HuH-7.5 (cell line): ENCODE measurements around the gene RNF141.

Experiments
- DNase-seq: peaks from one replicate; pipeline ENCODE4 v3.0.0; 2011; ENCODE audit warnings: low spot score

The RNF141 gene, protein sequence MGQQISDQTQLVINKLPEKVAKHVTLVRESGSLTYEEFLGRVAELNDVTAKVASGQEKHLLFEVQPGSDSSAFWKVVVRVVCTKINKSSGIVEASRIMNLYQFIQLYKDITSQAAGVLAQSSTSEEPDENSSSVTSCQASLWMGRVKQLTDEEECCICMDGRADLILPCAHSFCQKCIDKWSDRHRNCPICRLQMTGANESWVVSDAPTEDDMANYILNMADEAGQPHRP

DNA sequence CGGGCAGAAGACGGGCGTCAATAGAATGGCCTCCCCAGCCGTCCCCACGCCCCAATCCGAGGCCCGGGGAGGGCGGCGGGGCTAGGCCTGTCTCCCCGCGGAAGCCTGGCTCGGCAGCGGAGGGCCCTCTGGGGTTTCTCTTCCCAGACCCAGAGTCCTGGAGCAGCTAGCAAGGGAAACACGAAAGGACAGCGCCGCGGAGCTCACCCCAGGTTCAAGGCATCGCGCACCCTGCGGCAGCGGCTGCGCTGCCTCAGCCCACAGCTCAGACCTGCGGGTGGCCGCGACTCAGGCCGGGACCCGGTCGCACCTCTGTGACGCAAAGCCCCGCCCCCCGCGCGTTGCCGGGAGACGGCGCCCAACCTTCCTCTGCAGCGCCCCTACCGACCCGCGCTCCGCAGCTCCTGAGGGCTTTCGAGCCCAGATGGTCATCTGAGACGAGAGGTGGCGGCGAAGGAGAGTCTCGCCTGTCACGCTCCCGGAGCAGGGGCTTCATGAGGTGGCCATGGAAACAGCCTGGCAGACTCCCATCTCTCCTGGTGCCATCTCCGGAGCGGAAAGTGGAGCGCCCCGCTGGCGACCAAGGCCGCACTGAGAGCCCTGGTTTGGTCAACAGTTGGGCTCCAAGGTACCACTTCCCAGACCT is at the start of gene RNF141:
Gene RNF141 (minus strand): TSS at position 273 of the 646 bp plus-strand sequence. CDS start 7,029 bp downstream, outside the sequence.
- DNase-seq, result peak; percentile 82

DNA sequence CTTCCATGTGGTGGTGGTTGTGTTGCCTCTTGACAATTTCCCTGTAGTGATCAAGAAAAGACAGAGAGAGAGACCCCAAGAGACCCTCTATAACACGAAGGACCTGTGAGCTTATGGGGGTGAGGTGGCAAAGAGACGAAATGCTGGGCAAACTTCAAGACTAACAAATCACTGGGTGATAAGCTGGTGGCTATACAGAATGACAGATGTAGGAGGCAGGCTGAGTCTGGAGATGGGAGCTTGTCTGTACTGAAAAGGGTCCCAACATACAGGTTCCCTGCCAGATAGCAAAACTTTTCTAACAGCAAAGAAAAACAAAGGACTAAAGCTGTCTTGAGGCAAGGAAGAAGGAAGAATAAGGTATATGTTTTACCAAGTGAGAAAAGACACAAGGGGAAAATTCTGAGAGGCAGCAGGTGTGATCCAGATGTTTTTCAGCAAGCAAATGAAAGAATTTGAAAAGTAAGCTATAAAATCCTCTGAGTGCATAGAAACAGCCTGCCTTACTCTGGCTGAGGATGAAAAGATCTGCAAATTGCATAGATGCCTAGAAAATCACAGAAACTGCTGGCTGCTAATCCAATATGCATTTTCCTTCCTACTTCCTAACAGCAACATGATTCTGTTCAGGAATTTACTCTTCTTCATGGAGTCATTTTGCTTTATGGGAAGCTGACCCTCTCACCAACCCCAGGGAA is 49.4 kb upstream of the RNF141 start:
- no peak for DNase-seq

DNA sequence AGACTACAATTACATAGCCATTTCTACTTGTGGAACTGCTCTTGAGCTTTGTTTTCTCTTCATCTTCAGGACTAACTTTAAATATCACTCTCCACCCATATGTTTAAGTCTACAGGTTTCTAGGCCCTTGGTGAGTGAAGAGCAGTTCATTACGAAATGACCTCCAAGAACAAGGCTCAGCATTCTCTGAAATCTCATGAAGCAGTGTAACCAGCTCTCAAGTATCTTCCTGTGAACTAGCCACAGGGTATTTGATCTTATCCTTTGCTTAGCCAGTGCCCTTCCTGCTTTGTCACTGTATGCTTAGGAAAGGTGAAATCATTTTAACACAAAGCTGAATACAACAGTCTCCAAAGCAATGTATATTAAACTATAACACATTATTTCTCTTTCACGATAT is 47.9 kb upstream of the RNF141 start:
- DNase-seq, result no peak

DNA sequence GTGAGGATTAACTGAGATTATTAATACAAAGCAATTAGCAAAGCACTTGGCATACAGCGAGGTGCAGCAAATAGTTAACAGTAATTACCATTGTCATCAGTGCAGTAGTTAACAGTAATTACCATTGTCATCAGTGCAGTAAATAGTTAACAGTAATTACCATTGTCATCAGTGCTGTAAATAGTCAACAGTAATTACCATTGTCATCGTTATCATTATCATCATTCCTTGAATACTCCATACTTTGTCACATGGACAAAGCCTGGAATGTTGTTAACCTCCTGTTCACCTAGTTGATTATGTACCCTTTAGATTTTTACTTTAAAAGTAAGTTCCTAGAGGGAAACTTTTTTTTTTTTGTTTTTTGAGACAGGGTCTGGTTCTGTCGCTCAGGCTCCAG is 47.0 kb upstream of the RNF141 start:
- no peak for DNase-seq

DNA sequence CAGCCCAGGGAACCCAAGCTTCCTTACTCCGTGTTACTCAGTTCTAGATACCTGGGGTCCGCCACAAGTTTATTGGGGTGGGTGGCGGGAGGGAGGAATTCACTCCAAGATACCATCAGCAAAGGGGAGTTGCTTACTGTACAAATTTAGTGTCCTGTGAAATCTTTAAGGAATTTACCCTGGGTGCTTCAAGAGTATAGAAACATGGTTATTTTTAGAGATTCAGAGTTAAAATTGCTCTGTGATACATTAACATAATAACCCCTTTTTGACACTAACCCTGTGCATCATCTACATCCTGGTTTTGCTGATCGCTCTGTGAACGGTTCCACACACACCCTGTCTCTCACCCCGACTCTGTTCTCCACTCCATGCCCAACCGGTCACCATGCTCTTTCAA is 46.4 kb upstream of the RNF141 start:
- DNase-seq, result no peak

DNA sequence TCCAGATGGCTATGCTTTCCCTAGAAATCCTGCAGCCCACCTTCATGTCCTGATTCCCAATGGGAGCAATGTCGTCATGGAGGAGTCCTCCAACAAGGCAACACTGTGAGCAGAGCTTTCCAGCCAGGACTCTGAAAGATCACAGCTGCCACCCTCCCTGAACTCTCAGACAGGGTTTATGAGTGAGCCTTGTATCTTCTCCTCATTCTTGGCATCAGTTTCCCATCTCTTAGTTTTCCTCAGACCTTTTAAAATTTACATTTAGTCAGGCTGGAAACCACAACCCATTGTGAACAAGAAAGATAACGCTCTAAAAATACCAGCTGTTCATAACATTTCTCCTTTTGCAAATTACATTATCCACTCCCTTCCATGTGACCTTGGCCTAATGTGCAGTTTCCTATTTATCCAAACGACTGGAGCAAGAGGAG is 43.1 kb upstream of the RNF141 start:
- DNase-seq, result no peak

DNA sequence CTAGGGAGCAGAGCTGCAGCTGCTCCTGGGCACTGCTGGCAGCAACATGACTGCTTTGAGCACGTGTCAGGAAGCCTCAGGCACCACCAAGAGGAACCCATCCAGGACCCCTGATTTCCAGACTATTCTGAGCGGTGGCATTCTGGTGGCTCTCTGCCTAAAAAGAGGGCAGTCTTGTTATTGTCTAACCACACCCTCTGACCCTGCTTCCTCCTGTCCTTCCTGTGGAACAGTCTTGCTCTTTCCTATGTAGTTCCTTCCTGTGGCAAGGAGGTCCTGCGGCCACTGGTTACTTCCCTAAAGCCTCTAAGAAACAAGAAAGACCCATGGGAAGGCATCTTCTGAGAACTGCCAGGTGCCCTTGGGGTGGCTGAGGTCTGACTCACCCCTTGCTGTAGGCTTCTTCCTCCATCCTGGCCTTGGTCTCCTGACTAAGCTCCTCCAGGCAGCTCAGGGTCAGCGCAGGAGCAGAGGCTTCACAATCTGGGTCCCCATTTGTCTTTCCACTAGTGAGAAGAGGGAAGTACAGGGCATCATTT is 40.6 kb upstream of the RNF141 start:
- no peak for DNase-seq

DNA sequence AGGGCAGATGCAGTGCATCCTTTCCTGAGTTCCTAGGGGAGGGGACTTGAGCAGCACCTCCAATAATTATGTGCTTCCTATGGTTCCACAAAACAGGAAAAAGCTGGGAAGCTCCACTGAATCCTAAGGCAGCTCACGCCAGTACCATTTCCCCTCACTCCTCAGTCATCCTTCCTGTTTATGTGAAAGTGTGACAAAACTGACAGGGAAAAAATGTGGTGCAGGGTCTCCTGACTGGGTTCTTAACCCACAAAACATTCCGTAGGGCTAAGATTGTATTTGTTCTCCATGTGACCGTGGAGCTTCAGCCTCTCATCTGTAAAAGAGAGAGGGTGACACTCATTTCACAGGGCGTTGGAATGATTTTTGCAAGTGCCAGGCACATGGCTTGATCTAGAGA is 39.6 kb upstream of the RNF141 start:
- DNase-seq, result no peak

DNA sequence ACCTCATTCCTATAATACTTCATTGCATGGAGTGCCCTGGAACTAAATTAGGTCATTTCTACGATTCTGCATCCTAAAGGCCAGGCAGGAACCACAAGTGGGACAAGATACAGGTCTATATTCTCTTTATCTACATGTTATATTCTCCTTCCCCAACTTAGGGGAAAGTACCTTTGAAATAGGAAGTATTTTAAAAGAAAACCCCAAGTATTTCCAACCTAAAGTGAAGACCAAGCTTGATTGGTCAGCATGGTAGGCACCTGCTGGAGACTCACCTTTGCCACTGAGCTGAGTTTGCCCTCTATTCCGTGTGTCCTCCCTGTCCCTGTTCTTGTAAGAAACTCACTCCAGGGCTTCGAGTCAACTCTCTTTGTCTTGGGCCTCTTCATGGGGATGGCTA is 38.7 kb upstream of the RNF141 start:
- DNase-seq, result no peak

DNA sequence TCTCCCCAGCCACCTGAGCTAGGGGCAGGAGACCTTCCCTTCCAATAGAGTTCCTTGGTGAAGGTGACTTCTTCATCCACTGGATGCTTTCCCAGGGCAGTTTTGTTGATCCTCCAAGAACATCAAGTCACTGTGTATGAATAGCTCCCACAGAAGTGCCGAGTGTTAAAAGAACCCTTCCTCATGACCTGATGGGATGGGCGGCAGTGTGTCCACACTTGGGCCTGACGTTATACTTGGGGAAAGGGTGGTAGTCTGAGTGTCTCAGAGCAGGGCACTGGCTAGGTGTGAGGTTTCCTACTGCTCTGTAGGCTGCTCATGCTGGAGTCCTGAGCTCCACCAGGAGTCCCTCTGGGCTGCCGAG is 35.0 kb upstream of the RNF141 start:
- DNase-seq, result no peak

DNA sequence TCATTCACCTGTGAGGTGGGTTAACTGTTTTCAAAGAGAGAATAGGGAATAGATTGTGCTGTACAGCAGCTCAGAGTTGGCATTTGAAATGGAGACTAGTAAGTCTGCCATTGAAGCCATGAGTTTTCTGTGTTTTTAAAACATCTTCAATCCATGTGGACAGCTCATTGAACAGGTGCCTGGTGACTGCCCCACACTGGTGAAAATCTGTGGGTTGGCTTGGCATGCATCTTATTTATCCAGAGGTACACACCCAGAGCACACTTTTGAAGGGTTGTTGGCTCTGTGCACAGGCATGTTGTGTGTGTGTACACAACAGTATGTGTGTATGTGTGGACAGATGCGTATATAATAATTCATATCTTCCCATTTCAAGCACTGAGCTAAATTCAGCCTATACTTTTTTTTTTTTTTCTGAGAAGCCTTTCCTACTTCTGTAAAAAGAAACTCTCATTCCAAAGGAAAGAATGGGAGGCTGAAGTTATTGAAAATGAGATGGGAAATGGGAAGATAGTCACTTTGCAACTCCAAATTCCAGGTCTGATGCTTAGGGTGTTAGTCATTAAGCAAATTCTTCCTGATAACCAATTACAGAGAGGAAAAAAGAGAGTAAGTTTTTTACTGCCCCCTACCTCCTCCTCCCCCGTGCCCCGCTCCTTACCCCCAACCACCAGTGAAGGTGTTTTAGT is 34.5 kb upstream of the RNF141 start:
- DNase-seq, result no peak

DNA sequence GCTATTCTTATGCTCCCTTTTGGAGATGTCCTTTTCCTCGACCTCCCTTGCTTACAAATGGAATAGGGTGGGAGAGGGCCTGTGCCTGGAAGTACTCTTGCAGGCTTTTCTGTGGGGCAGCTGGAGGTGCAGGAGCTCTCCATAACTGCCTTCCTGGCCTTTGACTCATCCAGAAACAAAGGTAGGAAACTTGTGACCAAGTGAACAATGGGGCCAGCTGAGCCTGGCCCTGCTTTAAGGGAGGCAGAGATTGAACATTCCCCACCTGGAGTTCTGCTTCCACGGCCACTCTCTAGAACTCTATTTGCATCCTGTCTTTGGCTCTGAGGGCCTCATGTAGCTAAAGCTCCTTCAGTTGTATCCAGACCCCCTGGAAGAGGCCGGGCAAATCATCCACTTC is 32.6 kb upstream of the RNF141 start:
- DNase-seq, result no peak

DNA sequence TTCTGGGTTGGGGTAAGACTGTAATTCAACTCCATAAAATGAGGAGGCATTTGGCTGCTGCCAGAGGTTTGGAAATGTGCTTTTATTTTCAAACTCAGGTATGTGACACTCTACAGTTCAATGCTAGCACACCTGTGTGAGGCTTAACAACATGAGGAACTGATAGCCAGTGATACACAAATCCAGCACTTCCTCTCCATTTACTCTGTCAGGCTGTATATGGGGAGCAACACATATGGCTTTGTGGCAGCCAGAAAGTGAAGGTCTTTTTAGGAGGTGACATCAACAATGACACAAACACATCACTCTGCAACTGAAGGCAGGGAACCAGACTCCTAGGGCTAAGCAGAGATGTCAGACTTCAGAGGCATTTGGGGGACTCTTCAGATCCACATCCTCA is 32.0 kb upstream of the RNF141 start:
- DNase-seq, result no peak

DNA sequence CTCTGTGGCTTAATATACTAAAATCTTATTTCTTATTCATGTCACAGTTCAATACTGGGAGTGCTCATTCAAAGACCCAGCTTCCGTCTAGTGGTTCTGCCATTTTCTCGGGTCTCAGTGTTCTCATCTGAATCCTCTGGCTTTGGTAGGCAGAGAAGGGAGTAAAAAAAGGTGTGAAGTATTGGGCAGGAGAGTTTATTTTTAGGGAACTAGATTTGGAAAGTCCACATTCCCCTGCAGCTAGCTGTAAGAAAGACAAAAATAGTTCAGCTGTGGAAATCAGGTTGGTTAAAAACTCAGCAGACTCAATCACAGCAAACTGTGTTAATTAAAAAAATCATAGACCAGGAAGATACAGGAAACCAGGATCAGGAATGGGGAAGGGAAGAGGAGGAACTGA is 31.5 kb upstream of the RNF141 start:
- DNase-seq, result no peak

DNA sequence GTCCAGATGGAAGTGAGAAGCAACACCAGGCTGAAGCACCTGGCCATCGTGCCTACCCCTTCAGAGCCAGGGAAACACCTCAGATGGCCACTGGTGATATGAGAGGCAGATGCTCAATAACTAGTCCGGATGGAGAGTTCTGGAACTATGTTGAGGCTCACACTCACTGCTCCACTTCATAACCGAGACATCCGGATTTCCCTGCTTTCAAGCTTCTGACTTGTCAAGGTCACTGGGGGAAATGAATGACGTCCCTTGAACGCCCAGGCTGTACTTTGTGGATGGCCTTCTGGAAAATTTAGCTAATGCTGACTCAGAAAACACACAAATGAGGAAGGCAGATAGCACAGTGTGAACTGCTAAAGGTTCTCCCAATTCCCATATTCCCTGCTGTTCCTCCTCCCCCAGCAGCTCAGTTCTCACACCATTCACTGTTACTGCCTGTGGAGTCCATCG is 27.5 kb upstream of the RNF141 start, which contains the start of gene LYVE1:
Gene LYVE1 (minus strand): TSS at position 180 of the 456 bp plus-strand sequence. CDS start 133 bp downstream, at position 47.
- no peak for DNase-seq

DNA sequence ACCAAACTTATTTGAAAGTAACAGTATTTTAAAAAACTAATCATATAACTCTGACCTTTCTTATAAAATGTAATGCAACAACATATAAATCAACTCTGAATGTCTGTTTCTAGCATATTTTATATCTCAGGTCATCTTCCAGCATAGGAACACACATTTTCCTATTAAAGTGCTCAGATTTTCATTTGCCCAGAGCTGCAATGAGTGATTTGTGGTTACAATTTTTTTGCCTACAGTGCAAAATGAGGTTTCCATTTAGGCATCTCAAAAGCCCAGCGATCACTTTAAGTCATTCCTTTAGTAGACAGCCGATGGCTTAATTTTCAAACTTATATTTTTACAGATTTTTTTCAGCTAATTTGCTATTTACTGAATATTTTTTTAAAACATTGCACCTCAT is 26.5 kb upstream of the RNF141 start:
- no peak for DNase-seq

DNA sequence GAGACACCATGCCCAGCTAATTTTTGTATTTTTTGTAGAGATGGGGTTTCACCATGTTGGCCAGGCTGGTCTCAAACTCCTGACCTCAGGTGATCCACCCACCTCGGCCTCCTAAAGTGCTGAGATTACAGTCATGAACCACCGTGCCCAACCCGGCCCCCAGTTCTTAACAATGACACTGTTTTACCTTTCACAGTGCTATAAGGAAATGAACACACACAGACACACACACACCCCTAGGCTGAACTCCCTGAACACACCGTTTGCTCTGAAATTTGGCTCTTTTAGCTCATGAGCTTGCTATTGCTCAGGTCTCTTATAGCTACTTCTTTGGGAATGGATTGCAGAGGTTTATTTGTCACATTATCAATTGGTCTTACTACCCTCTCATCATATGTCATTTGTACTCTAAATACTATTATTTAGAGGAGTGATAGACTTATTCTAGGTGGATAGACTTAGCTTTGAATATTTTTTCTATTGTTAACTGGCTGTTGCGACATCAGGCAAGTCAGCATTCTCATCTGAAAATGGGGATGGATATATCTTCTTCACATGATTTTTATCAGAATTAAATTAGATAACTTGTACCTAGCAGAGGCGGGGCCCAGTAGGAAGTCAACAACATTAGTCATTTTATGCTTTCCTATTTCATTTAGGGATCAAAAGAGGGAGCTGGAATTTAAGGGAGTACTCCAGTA is 25.4 kb upstream of the RNF141 start:
- no peak for DNase-seq

DNA sequence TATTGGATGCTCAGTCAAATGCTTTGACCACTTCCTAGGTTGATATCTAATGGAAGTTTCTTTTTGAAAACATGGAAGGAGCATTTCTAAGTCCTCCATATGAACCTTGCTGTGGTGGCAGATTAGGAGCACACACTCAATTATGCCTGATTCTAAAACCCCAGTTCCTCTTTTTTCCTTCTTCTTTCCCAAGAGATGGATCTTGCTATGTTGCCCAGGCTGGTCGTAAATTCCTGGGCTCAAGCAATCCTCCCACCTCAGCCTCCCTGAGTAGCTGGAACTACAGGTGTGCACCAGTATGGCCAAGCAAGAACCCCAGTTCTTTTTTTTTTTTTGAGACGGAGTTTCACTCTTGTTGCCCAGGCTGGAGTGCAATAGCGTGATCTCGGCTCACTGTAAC is 24.5 kb upstream of the RNF141 start:
- no peak for DNase-seq

DNA sequence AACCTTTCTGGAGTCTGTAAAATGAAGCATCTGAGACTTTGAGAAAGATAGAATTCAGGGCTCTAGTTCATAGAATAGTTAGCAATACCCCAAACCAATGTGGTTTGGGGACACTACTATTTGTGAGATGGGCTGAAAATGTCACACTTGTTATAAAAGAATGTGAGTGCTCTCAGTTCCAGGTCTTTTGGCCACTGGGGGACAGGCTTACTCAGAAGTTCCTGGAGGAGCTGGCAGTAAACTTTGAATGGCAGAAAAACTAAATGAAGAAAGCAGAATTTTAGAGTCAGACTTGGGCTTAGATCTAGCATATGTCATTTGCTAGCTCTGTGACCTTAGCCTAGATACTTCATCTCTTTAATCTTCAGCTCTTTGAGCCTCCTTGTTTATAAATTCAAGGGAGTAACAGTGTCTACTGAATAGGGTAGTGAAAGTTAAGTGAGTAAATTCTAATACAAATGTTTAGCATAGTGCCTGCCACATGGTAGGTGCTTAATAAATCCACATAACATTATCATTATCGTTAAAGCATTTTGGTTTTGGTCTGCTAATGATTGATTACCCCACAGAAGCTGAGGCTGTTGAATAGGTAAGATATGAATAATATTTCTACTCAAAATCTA is 23.8 kb upstream of the RNF141 start:
- DNase-seq, result no peak

DNA sequence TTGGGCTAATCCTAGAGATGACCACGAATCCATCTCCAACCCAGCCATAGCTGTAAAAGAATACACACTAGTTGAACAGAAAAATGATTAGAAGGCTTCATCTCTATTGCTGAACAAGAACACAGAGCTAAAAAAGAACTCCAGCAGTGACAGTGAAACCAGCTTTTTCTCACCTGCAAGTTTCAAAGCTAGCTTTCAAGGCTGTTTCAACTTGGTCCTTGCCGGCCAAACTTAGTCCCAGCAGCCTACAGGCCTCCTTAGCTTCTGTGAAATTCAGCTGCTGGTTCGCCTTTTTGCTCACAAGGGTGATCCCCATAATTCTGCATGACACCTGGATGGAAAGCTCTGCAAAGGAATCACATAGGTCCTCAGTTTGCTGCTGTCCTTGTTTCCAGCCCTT is 23.0 kb upstream of the RNF141 start:
- DNase-seq, result no peak

DNA sequence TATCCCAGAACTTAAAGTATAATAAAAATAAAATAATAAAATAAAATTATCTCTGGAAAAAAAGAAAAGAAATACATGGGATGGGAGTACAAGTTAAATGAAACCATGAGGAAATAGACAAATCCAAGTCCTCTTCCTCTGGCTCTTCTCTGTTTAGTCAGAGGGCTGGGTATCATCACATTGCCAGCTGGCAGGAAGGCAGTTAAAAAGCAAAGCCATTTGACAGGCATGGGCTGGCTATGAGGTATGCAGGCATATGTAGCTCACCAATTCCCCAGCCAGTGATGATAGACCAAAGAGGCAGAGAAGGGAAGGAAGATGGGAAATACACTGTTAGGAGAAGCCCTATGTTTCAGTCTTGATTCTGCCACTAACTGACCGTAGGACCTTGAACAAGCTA is 21.0 kb upstream of the RNF141 start:
- DNase-seq, result no peak
